ENCODE measurements around the gene LMBR1.
"Not testable (repeated sequence)": the region's sequence is repeated elsewhere in the genome, so short reads cannot be mapped to it uniquely, and the experiment has no call there.

GRCh38 chr7:156701787-156702186, 191.2 kb downstream of the LMBR1 start:
- not testable (repeated sequence) for TF ChIP-seq CTCF (IDR thresholded peaks at IDR 0.05); REST (IDR thresholded peaks at IDR 0.05; ENCODE audit: insufficient read depth in 1 of 2, low read depth in 2 of 2, low read length in 1 of 2); TCF7L2 (IDR thresholded peaks at IDR 0.05; ENCODE audit: low read depth, low read length)
